ENCODE measurements around the gene ADGRG7.
"Not testable (repeated sequence)": the region's sequence is repeated elsewhere in the genome, so short reads cannot be mapped to it uniquely, and the experiment has no call there.

ADGRG7 gene, protein sequence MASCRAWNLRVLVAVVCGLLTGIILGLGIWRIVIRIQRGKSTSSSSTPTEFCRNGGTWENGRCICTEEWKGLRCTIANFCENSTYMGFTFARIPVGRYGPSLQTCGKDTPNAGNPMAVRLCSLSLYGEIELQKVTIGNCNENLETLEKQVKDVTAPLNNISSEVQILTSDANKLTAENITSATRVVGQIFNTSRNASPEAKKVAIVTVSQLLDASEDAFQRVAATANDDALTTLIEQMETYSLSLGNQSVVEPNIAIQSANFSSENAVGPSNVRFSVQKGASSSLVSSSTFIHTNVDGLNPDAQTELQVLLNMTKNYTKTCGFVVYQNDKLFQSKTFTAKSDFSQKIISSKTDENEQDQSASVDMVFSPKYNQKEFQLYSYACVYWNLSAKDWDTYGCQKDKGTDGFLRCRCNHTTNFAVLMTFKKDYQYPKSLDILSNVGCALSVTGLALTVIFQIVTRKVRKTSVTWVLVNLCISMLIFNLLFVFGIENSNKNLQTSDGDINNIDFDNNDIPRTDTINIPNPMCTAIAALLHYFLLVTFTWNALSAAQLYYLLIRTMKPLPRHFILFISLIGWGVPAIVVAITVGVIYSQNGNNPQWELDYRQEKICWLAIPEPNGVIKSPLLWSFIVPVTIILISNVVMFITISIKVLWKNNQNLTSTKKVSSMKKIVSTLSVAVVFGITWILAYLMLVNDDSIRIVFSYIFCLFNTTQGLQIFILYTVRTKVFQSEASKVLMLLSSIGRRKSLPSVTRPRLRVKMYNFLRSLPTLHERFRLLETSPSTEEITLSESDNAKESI

DNA sequence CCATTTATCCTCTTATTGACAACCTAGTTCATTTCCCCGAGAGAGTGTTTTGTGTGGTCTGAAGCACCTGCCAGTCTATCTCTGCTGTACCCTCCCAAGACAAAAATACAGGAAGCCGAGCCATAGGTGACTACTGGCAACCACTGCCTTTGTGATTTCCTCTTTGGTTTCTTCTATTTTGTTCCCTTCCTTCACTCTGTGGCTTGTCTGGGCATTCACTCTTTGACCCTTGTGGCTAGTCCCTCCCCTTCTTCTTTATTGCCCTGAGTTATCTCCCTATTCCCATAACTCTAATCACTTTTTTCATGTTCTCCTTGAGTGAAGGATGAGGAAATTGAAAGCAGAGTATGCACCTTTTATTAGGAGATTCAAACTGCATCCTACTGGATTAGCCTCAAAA lies at the start of gene ADGRG7:
Gene ADGRG7, plus strand, starts transcription at position 297 of the 400 bp plus-strand sequence. CDS start 256 bp downstream, outside the sequence.
- no peak for DNase-seq

DNA sequence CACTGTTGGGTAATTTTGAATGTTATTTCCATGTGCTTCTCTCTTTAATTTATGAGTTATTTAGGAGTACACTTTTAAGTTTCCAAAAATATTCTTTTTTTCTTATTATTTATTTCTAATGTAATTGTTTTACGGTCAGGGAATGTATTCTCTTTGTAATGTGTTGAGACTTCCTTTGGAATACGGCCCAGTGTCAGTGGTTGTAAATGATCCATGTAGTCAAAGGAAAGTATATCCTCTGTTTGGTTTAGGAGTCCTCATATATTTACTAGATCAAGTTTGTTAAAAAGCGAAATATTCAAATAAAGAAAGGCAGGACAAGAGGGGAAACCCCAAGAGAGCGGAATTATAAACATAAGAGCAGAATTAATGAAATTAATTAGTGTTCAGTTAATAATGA lies 49.0 kb upstream of the ADGRG7 start:
- DNase-seq: no peak

DNA sequence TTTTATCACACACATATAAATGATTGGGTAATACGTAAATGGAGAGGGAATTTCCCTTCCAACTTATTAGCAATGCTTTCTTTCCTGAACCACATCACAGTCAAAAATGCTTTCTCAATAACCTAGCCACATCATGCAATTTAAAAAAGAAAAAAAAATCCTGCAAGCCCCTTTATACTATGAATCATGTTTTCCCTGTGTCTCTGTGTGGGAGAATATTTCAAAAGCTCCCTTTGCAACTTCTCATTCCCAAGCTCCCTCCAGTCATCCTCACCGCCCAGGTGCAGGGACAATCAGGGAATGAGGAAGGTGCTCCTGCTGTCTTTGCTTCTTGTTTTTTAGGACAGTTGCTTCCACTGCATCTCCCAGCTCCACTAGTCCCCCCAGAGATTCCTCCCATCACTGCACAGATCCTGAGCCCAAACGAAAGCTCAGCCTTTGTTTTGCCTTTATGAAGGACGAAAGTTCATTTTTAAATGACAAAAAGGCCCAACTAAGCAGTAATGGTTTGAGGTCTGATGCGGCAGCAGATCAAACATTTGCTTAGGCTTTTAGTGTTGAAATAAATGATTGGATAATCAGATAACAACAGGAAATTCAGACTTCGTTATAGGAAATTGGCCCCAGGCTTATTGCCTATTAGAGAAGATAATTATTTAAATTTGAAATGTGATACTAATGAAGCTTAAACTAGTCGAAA lies 47.8 kb upstream of the ADGRG7 start:
- DNase-seq: no peak

DNA sequence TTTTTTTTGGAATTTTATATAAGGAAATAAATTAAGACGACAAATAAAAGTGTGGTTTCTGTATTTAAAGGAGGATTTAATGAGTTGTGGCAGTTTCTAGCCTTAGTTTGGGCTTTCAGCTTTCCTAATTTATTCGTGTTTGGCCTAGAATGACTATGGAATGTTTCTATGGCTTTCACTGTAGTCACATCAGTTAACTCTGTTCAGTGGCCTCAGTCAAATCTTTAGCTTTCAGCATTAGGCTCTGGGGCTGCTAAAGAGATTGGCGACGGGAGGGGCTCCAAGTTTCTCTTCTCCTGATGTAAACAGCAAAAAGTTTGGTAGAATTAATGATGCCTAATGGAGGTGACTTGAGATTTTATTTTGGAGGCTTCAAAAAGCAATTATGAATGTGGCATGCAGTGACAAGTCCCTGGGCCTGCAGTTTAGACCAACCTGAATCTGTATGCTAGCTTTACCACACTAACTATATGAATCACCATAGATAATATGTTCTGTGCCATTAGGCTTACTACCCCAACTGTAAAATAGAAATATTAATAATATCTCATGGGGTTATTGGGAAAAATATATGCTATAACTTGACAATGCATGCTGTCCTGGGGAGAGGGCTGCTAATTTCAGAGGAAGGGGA lies 47.1 kb upstream of the ADGRG7 start:
- DNase-seq: no peak

DNA sequence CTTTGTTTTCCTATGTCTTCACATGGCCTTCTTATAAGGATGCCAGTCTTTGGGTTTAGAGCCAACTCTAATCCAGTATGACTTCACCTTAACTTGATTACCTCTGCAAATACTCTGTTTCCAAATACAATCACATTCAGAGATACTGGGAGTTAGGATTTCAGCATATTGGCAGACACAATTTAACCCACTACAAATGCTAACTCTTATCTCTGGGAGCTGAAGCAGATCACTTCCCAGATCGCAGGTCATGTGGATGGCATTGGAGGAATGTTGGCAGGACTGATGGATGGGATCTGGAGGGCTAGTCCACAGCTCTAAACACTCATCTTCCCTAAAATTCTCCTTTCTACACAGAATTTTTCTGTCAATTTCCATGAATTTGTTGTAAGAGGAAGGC lies 46.2 kb upstream of the ADGRG7 start:
- DNase-seq: no peak

DNA sequence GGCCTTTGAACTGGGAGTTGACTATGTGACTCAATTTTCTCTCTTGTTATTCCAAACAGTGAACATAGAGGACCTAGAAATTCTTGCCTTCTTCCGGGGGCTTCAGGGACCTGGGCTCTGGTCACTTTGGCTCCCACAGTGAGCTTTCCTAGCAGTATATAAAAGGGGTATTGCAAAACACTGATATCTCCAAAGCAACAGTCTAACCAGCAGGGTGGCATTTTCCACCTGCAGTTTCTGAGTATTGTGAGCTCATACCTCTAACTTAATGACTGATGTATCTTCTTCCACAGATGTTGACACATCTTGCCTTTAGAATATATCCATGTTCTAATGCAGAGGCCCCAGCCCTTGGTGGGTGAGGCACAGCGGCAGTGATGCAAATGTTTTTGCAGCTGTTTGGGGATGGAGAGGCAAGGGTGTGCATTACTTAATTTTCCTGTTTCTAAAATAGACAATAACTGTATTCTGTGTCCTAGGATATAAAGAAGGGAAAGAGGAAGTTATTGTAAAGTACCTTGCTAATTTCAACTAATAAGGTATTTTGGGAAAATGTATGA lies 45.7 kb upstream of the ADGRG7 start:
- DNase-seq: peak; percentile 9 to 14

DNA sequence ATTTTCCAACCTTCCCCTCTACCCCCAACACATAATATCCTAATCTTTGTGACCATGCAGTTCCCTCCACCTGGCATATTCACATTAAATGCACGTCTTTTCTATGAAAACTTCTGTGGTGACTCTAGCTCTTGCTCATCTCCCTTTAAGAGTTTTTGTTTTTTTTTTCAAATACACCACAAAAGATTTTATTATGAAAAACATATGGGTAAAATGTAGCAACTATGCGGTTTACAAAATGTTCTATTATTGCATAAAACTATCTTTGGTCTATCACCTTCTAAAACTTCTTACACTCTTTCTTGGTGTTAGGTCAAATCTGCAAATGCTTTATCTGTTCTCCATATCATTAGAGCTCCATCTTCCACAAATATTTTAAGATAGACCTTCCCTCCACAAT lies 38.6 kb upstream of the ADGRG7 start:
- DNase-seq: no peak

DNA sequence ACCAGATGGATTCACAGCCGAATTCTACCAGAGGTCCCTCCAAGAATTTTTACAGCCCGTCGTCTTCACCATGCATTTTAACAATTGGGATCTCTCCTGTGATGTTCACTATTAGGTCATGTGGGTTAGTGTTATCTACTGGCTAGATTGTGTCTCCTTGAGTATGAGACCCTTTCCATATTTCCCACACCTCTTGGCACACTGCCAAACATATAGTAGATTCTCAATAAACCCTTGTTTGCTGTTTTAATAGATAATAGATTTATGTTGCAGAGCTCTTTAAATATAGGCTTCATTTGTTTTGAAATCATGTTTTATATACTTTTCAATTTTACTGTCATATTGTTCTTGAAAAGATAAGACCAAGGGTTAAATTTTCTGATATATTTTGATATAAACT lies 34.9 kb upstream of the ADGRG7 start:
- no peak for DNase-seq

DNA sequence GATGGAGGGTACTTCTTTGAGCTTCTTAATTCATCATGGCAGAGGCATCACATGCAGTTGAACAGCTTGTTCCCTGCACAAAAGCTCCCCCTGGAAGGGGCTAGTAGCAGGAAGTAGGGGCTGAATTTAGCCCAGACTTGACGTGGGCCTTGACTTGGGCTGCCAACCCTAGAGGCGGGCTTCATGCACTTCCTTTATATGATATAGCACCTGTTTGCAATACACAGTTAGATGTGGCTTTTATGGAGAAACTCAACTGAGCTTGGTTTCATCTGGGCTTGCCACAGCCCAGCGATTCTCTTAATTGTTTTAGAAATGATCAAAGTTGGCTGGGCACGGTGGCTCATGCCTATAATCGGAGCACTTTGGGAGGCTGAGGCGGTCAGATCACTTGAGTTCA lies 33.7 kb upstream of the ADGRG7 start:
- DNase-seq: no peak

DNA sequence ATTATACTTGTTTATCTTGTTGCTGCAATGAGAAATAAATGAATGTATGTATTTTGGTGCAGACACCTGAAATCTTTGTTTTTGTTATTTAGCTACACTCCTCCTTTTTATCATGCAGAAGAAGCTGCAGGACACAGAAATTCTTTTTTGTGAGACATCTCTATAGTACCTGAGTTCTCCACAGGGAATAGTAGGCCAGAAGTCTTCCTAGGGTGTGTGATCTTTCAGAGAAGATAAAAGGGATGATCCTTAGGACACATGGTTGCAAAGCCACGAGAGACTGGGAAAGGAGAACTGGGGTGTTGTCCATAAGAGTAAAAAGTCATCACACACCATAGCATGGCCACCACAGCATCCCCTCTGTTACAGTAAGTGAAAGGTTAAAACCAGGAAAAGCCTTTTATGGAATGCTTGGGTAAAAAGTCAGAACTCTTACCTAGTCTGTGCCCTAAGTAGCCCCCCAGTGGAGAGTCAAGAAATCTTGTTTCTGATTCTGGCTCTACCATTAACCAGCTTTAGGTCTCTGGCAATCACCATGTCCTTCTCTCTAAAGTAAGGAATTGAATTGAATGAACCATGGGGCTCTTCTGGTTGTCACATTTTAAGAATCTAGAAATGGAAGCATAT lies 31.9 kb upstream of the ADGRG7 start:
- peak in 1 of 2 experiments; percentile 7 for DNase-seq

DNA sequence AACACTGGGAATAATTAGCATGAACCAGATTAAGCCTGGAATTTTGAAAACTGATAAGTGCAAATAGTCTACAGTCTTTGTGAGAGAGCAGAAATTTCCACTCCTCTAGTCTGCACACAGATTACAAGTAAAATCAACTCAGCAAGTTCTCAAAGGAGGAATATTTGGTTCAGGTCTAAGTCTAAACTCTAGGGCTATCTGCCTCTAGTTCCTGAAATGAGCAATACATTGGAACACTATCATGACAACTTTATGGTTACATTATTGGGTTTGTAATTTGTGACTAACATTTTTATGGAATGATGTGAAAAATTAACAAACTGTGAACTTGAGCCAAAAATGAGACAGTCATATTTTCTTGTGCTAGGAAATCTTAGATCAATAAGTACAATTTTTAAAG lies 30.8 kb upstream of the ADGRG7 start:
- DNase-seq: no peak

DNA sequence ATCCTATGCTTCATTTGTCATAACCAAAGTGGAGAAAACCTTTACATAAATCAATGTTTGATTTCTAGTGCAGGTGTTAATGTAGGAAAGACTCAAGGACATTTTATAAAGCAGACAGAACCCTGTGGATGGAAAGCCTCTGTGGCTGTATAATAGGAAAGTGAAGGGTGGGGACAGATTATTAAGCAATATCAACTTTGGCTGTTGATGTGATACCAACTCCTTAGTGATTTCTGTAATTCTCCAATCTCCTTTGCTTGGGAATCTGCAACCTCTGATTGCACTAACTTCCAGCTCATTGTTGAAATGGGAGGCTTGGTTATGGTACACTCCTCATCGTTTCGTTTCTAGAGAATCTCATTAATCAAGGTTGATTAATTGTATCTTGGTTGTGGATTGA lies 29.3 kb upstream of the ADGRG7 start:
- no peak for DNase-seq

DNA sequence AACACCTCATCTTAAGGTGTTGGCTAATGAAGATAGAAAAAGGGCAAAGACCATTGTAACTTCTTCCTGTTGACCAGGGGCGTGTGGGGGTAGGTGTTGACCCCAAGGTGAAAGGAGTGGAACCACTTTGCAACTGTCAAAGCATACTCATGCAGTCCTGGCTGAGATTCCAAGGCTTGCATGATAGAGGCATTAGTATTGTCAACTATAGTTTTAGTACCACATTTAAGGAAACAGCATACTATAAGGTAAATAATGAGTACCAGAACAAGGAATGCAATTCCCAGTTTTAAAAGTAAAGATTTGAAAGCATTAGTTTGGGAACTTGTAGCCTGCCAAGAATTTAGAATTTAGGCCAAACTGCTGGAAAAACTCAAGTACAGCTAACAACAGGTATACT lies 27.8 kb upstream of the ADGRG7 start:
- DNase-seq: no peak

DNA sequence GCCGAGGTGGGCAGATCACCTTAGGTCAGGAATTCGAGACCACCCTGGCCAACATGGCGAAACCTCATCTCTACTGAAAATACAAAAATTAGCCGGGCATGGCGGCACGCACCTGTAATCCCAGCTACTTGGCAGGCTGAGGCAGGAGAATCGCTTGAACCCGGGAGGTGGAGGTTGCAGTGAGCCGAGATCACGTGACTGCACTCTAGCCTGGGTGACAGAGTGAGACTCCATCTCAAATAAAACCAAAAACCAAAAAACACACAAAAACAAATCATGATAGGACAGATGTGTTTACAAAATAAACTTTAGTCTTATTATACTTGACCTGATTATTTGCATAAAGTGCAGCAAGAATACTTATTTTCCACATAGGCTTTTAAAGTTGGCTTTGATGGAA lies 27.2 kb upstream of the ADGRG7 start:
- DNase-seq: not testable (repeated sequence)

DNA sequence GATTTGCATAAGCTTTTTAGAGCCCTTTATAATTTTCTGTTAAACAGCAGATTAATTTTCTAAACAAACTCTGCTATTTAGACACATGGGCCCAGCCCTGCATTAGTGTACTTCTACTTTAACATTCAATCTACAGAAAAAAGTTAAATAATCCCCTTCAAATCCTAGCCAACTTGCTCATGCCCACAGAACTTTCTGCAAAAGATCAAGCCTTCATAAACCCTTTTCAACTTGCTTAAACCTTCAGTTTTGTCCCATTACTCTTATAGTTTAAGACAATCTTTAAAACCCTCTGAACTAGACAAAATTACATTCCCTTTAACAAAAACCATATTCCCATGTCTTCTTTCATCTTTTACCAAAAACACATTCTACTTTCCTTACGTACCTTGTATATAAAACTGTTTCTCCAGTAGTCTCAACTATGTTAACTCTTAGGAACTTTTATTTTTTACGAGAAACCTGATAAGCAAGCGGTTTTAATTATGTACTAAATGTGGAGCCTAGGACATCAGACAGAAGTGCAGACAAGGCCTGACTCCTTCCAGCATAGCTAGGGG lies 25.2 kb upstream of the ADGRG7 start:
- DNase-seq: no peak

DNA sequence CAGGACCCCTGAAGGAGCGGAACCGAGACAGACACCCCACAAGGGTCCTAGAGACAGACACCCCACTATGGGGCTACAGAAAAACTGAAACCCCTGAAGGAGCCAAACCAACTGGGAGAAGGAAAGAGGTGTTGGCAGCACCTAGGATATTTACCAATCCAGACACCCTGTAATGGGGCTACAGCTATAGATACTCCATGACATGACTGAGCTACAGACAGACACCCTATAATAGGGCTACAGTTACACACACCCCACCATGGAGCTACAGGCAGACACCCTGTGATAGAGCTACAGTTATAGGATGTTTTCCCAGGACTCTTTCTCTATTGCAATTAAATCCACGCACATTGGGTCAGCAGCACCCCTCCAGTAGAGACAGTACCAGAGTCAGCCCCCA lies 22.6 kb upstream of the ADGRG7 start:
- no peak for DNase-seq

DNA sequence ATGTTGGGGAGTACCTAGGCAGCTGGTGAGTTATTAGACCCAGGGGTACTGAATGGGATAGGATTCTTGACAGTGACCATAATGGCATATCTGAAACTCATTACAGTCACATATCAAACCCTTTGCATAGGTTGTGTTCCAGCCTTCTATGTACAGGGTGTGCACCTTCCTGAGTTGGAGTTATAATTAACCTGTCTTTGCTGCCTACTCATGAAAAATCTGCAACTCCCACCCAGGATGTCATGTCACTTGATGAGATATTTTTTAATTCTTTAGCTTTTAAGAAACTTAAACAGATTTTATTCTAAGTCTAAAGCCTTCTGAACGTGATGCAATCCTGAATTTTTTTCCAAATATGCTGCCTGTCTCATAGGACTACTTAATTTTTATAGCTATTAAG lies 21.1 kb upstream of the ADGRG7 start:
- DNase-seq: no peak

DNA sequence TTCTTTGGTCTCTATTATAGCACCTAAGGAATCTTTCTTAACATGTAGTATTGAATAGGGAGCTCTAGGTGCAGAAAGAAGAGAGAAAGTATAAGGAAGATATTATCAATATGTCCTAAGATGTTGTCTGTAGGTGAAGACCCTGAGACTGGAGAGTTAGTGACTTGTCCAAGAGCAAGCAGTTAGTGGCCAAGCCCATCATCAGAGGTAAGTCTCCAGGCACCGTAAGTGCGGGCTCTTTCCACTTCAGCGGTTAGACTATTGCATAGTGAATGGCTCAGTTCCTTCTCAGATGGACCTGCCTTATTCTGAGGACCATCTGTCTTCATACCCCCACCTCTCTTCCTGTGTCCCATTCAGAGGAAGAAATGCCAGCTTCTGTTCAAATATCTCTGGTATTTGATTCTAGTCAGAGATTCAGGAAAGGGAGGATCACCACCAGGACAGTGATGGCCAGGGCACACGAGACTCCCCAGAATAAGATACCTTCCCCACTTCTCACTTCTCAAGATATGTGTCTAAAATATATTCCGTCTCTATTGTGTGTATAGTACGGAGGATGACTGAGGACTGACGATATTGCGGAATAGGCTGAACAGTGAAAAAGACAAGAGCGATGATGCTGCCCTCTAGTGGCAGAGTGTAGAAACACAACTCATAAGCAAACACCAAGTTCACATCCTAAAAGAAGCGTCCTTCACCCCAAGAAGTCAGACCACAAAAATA lies 19.1 kb upstream of the ADGRG7 start:
- peak; percentile 82 for DNase-seq

DNA sequence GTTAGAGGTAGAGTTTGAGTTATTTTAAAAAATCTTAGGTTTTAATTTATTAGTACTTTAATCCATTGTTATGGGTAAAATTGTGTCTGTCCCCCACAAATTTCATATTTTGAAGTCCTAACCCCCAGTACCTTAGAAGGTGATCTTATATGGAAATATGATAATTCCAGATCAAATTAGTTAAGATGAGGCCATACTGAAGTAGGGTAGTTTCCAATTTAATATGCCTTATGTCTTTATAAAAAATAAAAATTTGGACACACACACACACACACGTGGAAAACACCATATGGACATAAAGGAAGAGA lies 18.6 kb upstream of the ADGRG7 start:
- DNase-seq: no peak

DNA sequence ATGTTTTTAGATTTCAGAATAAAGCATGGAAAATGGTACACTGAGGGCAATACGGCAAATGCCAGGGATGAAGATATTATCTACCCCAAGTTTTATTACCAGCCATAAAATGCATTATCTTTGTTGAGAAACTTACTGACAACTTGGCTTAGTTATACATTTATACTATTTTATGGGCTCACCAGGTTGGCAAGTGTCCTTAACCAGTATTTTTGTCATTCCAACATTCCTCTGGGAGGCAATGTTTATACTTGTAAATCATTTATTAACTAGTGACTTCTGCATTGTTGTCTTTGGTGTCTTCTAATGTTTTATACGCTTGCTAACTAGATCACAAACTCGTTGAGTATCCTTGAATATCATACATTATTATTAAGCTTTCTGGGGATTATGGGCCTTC lies 18.0 kb upstream of the ADGRG7 start:
- DNase-seq: no peak
